Natural killer cell (primary cell): ENCODE results near the gene TFAP2D. TPM values are rescaled to one million over a fixed set of nuclear protein-coding genes. Genes with fewer than 3 reads are reported as not detected.

Experiments used
- ATAC-seq, 3 donors: fragments of 150-1000 bp in 2 of 3; fragments of 200-7000 bp in 1 of 3; cut with Tn5 transposase; 1 replicate in 1 of 3; 2 replicates in 2 of 3; pipeline ENCODE4 v1.10.0; 2021; ENCODE audit warnings: mild to moderate bottlenecking in 2 of 3, moderate library complexity in 2 of 3
- DNase-seq, 2 donors: peaks; one replicate each; pipeline versions ENCODE4 v3.0.0 to v3.0.0-alpha.2; 2013 to 2021; ENCODE audit warnings: mixed read lengths in 1 of 2
- H3K27ac ChIP-seq: one replicate; pipeline ENCODE4 v1.5.1; 2013; ENCODE audit warnings: mild to moderate bottlenecking, low read length
- H3K27me3 ChIP-seq: one replicate; pipeline ENCODE4 v1.6.1; 2013; ENCODE audit warnings: low read length; ENCODE audit not compliant: control insufficient read depth, insufficient read depth
- H3K36me3 ChIP-seq: one replicate; pipeline ENCODE4 v1.6.1; 2013; ENCODE audit warnings: low read length; ENCODE audit not compliant: control insufficient read depth, insufficient read depth
- H3K4me1 ChIP-seq: one replicate; pipeline ENCODE4 v1.6.1; 2013; ENCODE audit warnings: low read length; ENCODE audit not compliant: control insufficient read depth, insufficient read depth
- H3K4me3 ChIP-seq: one replicate; pipeline ENCODE4 v1.5.1; 2013; ENCODE audit warnings: low read length
- H3K9me3 ChIP-seq: one replicate; pipeline ENCODE4 v1.6.1; 2013; ENCODE audit warnings: low read length; ENCODE audit not compliant: control insufficient read depth, insufficient read depth
- H3K27ac Mint-ChIP-seq, 2 donors: one replicate each; pipeline ENCODE4 v1.8.0; 2022; ENCODE audit warnings: mild to moderate bottlenecking in 2 of 2, mixed read lengths in 2 of 2, moderate library complexity in 1 of 2
- H3K27me3 Mint-ChIP-seq, 2 donors: one replicate each; pipeline ENCODE4 v1.8.0; 2022; ENCODE audit warnings: low read depth in 2 of 2, mixed read lengths in 2 of 2
- H3K36me3 Mint-ChIP-seq: one replicate; pipeline ENCODE4 v1.8.0; 2022; ENCODE audit warnings: mixed read lengths
- H3K4me1 Mint-ChIP-seq, 2 donors: one replicate each; pipeline ENCODE4 v1.8.0; 2022; ENCODE audit warnings: mixed read lengths in 2 of 2
- H3K4me3 Mint-ChIP-seq: one replicate; pipeline ENCODE4 v1.8.0; 2022; ENCODE audit warnings: mild to moderate bottlenecking, moderate library complexity, mixed read lengths
- H3K9me3 Mint-ChIP-seq, 2 donors: one replicate each; pipeline ENCODE4 v1.8.0; 2022; ENCODE audit warnings: mixed read lengths in 2 of 2
- CTCF ChIP-seq: fragments of 200-600 bp; IDR thresholded peaks from one replicate; pipeline ENCODE4 v1.8.0; 2022; ENCODE audit warnings: antibody characterized with exemption
- WGBS: methylation state at CpG from one replicate; pipeline ENCODE4 v1.1.7; 2013; ENCODE audit warnings: missing lambda C conversion rate; ENCODE audit not compliant: insufficient coverage; 5-methylcytosine and 5-hydroxymethylcytosine counted together
- intact Hi-C: fragments of 100-400 bp; cut with micrococcal nuclease; formaldehyde crosslinking; loops from one replicate; pipeline ENCODE4 v1.14.2; 2022
- total RNA-seq, 4 donors: library from RNA; stranded (reverse); fragments of 120-200 nt in 1 of 4; gene quantifications; one replicate each; pipeline versions ENCODE4 v1.2.3 to v1.2.4, GENCODE V29; 2013 to 2022

The TFAP2D gene
- total RNA-seq, 3 donors from 2014 or later (not counting 1 experiment from before 2014, with no cell fraction given): not detected

- Mint-ChIP-seq H3K4me1 (no peaks in the 10 kb centered on the region), H3K27me3 (no peaks in the 10 kb centered on the region), H3K36me3 (no peaks in the 10 kb centered on the region), H3K27ac (no peak overlapping the region), H3K9me3 (peaks cover 8 to 14% of the 10 kb centered on the region in 2 donors), H3K4me3 (no peak overlapping the region)
- WGBS: 83% methylated on average over 1 of the region's 3 CpGs
- TF ChIP-seq CTCF: no peak
- DNase-seq: no peak
- Histone ChIP-seq H3K27me3 (no peaks in the 10 kb centered on the region), H3K36me3 (no peaks in the 10 kb centered on the region), H3K9me3 (no peaks in the 10 kb centered on the region), H3K4me1 (no peaks in the 10 kb centered on the region), H3K27ac (no peak overlapping the region), H3K4me3 (no peak overlapping the region)
- ATAC-seq: no peak
- intact Hi-C loops: no loop called here
Measured at GRCh38 chr6:50689210-50689609, 24.1 kb upstream of the TFAP2D start.

GRCh38 chr6:50691814-50692495 is 21.4 kb upstream of the TFAP2D start:
- Mint-ChIP-seq H3K4me3 (no peak overlapping the region), H3K9me3 (peaks cover 6 to 9% of the 10 kb centered on the region in 2 donors), H3K27me3 (no peaks in the 10 kb centered on the region), H3K27ac (no peak overlapping the region), H3K4me1 (no peaks in the 10 kb centered on the region), H3K36me3 (no peaks in the 10 kb centered on the region)
- DNase-seq (no peak), ATAC-seq (no peak)
- no peaks in the 10 kb centered on the region for H3K36me3 ChIP-seq
- no peaks in the 10 kb centered on the region for H3K4me1 ChIP-seq
- no peak for TF ChIP-seq CTCF
- no peaks in the 10 kb centered on the region for H3K27me3 ChIP-seq
- H3K27ac ChIP-seq: no peak overlapping the region
- 80% methylated on average over 2 of the region's 4 CpGs for WGBS
- no peak overlapping the region for H3K4me3 ChIP-seq
- intact Hi-C loops: no loop called here
- H3K9me3 ChIP-seq: no peaks in the 10 kb centered on the region

GRCh38 chr6:50698546-50698945 is 14.8 kb upstream of the TFAP2D start:
- H3K36me3 ChIP-seq: no peaks in the 10 kb centered on the region
- Mint-ChIP-seq H3K36me3 (no peaks in the 10 kb centered on the region), H3K4me3 (no peak overlapping the region), H3K4me1 (no peaks in the 10 kb centered on the region), H3K27me3 (peaks cover 0 to 2% of the 10 kb centered on the region in 2 donors), H3K9me3 (peaks cover 4 to 6% of the 10 kb centered on the region in 2 donors), H3K27ac (no peak overlapping the region)
- no peaks in the 10 kb centered on the region for H3K27me3 ChIP-seq
- H3K4me3 ChIP-seq: no peak overlapping the region
- ATAC-seq (no peak), DNase-seq (no peak)
- H3K4me1 ChIP-seq: no peaks in the 10 kb centered on the region
- no peak overlapping the region for H3K27ac ChIP-seq
- no peaks in the 10 kb centered on the region for H3K9me3 ChIP-seq
- intact Hi-C loops: no loop called here
- no peak for TF ChIP-seq CTCF
